GM18498 (cell line): ENCODE results near the gene PTAR1.

Experiments
- ATAC-seq: cut with Tn5 transposase; IDR thresholded peaks from one replicate; pipeline ENCODE4 v1.9.1; 2021; ENCODE audit warnings: mild to moderate bottlenecking, moderate library complexity; ENCODE audit not compliant: unreplicated experiment

PTAR1 gene

GRCh38 chr9:69753830-69754229 lies 6.0 kb downstream of the PTAR1 start:
- no peak for ATAC-seq

GRCh38 chr9:69750085-69750484 lies 9.7 kb downstream of the PTAR1 start:
- no peak for ATAC-seq

- ATAC-seq = no peak
Measured at GRCh38 chr9:69748304-69748703, 11.5 kb downstream of the PTAR1 start.

- no peak for ATAC-seq
Measured at GRCh38 chr9:69746859-69747560, 12.8 kb downstream of the PTAR1 start.

GRCh38 chr9:69745716-69746437 lies 13.9 kb downstream of the PTAR1 start:
- no peak for ATAC-seq

GRCh38 chr9:69744688-69745380 lies 15.0 kb downstream of the PTAR1 start:
- ATAC-seq = no peak

- no peak for ATAC-seq
Measured at GRCh38 chr9:69743930-69744329, 15.9 kb downstream of the PTAR1 start.

- ATAC-seq = no peak
Measured at GRCh38 chr9:69740872-69741505, 18.8 kb downstream of the PTAR1 start.

GRCh38 chr9:69731348-69731747 lies 28.5 kb downstream of the PTAR1 start:
- no peak for ATAC-seq

GRCh38 chr9:69719983-69720382 lies 39.8 kb downstream of the PTAR1 start:
- no peak for ATAC-seq

- ATAC-seq = no peak
Measured at GRCh38 chr9:69719367-69719766, 40.4 kb downstream of the PTAR1 start.

- ATAC-seq = no peak
Measured at GRCh38 chr9:69718218-69718617, 41.6 kb downstream of the PTAR1 start.

GRCh38 chr9:69715825-69716224 lies 44.0 kb downstream of the PTAR1 start:
- no peak for ATAC-seq

GRCh38 chr9:69715096-69715495 lies 44.7 kb downstream of the PTAR1 start:
- ATAC-seq = no peak

- no peak for ATAC-seq
Measured at GRCh38 chr9:69697475-69697874, 62.3 kb downstream of the PTAR1 start.

- no peak for ATAC-seq
Measured at GRCh38 chr9:69696802-69697201, 63.0 kb downstream of the PTAR1 start.

- ATAC-seq = no peak
Measured at GRCh38 chr9:69689991-69690538, 69.7 kb downstream of the PTAR1 start.

- no peak for ATAC-seq
Measured at GRCh38 chr9:69683927-69684326, 75.9 kb downstream of the PTAR1 start.

GRCh38 chr9:69678843-69679538 lies 80.8 kb downstream of the PTAR1 start:
- ATAC-seq = no peak

GRCh38 chr9:69677931-69678330 lies 81.9 kb downstream of the PTAR1 start:
- ATAC-seq = no peak

- no peak for ATAC-seq
Measured at GRCh38 chr9:69675563-69675962, 84.2 kb downstream of the PTAR1 start.
